GM23338 (cell line): ENCODE data around the gene SLC35F1.

ENCODE experiments used
- CREB1 ChIP-seq: fragments of 250-450 bp; sonication (Bioruptor Pico); IDR thresholded peaks from 2 replicates; pipeline ENCODE4 v1.5.0; 2020; ENCODE audit warnings: low read depth, mild to moderate bottlenecking, moderate library complexity
- CTCF ChIP-seq, 2 experiments: fragments of 200-600 bp in 1 of 2; sonication (generic) in 1 of 2; conservative IDR thresholded peaks; 2 replicates each; pipeline versions ENCODE4 v1.5.1 to v1.6.1; 2016 to 2017; ENCODE audit warnings: antibody characterized with exemption in 2 of 2, low read depth in 2 of 2, mild to moderate bottlenecking in 2 of 2, moderate library complexity in 1 of 2
- ETS1 ChIP-seq: IDR thresholded peaks from 2 replicates; pipeline ENCODE4 v1.6.1; 2016; ENCODE audit warnings: antibody characterized with exemption
- EZH2 ChIP-seq: fragments of 200-600 bp; sonication (generic); IDR thresholded peaks from one replicate; pipeline ENCODE4 v1.8.0; 2017; ENCODE audit warnings: antibody characterized with exemption, mild to moderate bottlenecking, low read depth; ENCODE audit not compliant: unreplicated experiment
- EZH2phosphoT487 ChIP-seq: fragments of 200-600 bp; sonication (generic); IDR thresholded peaks from one replicate; pipeline ENCODE4 v1.8.1; 2018; ENCODE audit warnings: antibody characterized with exemption; ENCODE audit not compliant: unreplicated experiment
- JUNB ChIP-seq: IDR thresholded peaks from one replicate; pipeline ENCODE4 v1.6.1; 2016; ENCODE audit warnings: antibody characterized with exemption; ENCODE audit not compliant: unreplicated experiment
- NANOG ChIP-seq: IDR thresholded peaks from 2 replicates; pipeline ENCODE4 v1.6.1; 2016; ENCODE audit warnings: antibody characterized with exemption, borderline replicate concordance
- POLR2AphosphoS5 ChIP-seq: IDR thresholded peaks from 2 replicates; pipeline ENCODE4 v1.6.1; 2016; ENCODE audit warnings: antibody characterized with exemption, low read depth
- REST ChIP-seq: IDR thresholded peaks from one replicate; pipeline ENCODE4 v1.6.1; 2018; ENCODE audit warnings: antibody characterized with exemption; ENCODE audit not compliant: unreplicated experiment
- STAT1 ChIP-seq: IDR thresholded peaks from one replicate; pipeline ENCODE4 v1.6.1; 2016; ENCODE audit warnings: antibody characterized with exemption; ENCODE audit not compliant: unreplicated experiment
- ZNF114 ChIP-seq: fragments of 250-450 bp; sonication (Bioruptor Pico); IDR thresholded peaks from 2 replicates; pipeline ENCODE4 v1.5.0; 2020; ENCODE audit warnings: mild to moderate bottlenecking, moderate library complexity
- ZNF331 ChIP-seq: fragments of 250-450 bp; sonication (Bioruptor Pico); IDR thresholded peaks from 2 replicates; pipeline ENCODE4 v1.5.0; 2020; ENCODE audit warnings: low read depth, mild to moderate bottlenecking, moderate library complexity
- ZNF462 ChIP-seq: fragments of 250-450 bp; sonication (Bioruptor Pico); IDR thresholded peaks from 2 replicates; pipeline ENCODE4 v1.5.0; 2020; ENCODE audit warnings: mild to moderate bottlenecking, moderate library complexity

DNA sequence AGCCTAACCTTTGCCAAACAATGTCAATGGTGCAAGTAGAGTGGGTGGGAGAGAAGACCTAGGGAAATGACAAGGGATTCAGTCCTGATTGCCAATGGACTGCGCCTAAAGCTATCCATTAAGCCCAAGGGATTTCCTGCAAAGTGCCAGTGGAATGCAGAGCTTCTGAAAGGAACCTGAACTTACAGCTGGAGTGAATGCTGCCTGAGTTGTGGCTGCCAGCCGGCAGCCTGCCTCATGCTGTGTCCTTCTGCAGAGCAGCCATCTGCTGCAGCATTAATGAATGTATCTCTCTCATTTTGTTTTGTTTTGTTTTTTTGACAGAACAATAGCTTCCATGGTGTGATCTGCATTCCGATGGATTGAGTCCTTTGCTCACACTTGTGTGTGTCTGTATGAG, 44.7 kb downstream of the SLC35F1 start:
- TF ChIP-seq CTCF (conservative IDR thresholded peaks at IDR 0.05; ENCODE audit: low read depth in 2 of 2) (no peak), ETS1 (no peak), POLR2AphosphoS5 (no peak), EZH2 (no peak), CREB1 (no peak; the same call in 1 of the 2 replicates), REST (no peak), NANOG (0 out of 2 replicates have a peak, but pooled peaks have one; percentile 5), EZH2phosphoT487 (no peak), JUNB (no peak), ZNF462 (peak; percentile 88), STAT1 (no peak), ZNF331 (CRISPR knock-in tag) (no peak), ZNF114 (CRISPR knock-in tag) (no peak)
